Activated CD8-positive, alpha-beta memory T cell treated with anti-CD3 and anti-CD28 coated beads, Interleukin-2, amount 50 U/mL, for 24 hours (primary cell): ENCODE measurements around the gene TRNT1.

Experiments used
- DNase-seq: peaks from one replicate; pipeline ENCODE4 v3.0.0-alpha.2; 2020; ENCODE audit errors: extremely low read depth

The TRNT1 gene

GRCh38 chr3:3126477-3127431 lies at the start of gene TRNT1:
Gene TRNT1 (plus strand): TSS chr3:3126940. CDS start chr3:3129041, 2,101 bp downstream.
- DNase-seq: peak; percentile 87

GRCh38 chr3:3080309-3080708 lies 46.4 kb upstream of the TRNT1 start:
- no peak for DNase-seq

- no peak for DNase-seq
Measured at GRCh38 chr3:3081381-3082233, 45.1 kb upstream of the TRNT1 start.

- DNase-seq: no peak
Measured at GRCh38 chr3:3082234-3082924, 44.4 kb upstream of the TRNT1 start.

GRCh38 chr3:3084890-3085289 lies 41.9 kb upstream of the TRNT1 start:
- no peak for DNase-seq

DNA sequence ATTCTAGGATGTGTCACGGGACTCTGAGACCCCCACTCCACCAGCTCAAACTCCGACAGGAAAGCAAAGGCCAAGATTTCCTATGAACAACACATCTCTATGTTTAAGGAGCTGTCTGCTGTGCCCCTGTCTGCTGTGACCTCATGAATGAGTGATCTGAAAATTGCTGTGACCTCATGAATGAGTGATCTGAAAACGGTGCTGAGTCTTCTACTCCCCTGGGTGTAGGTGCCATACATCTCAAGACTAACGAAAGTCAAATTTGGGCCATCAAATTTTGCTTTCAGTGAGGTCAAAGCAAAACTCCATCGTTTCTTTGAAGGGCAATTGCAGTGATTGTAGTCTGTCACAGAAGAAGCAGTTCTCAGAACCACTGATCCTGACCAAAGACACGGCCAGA lies 41.0 kb upstream of the TRNT1 start:
- no peak for DNase-seq

DNA sequence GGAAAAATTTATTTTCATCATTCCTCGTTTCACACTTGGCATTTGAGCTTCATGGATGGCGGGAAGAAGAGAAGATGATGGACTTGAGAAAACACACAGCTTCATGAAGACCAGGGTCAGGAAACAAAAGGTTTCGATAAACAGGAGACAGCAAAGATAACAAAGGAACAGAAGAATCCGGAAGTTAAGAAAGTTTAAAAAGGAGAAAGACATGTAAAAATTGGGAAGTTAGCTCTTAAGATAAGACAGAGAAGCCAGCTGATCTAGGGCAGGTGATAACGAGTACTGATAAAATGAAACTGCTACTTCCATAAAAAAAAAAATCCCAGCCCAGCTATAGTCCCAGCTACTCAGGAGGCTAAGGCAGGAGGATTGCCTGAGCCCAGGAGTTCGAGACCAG lies 40.5 kb upstream of the TRNT1 start:
- DNase-seq: no peak

GRCh38 chr3:3087279-3087678 lies 39.5 kb upstream of the TRNT1 start:
- no peak for DNase-seq

DNA sequence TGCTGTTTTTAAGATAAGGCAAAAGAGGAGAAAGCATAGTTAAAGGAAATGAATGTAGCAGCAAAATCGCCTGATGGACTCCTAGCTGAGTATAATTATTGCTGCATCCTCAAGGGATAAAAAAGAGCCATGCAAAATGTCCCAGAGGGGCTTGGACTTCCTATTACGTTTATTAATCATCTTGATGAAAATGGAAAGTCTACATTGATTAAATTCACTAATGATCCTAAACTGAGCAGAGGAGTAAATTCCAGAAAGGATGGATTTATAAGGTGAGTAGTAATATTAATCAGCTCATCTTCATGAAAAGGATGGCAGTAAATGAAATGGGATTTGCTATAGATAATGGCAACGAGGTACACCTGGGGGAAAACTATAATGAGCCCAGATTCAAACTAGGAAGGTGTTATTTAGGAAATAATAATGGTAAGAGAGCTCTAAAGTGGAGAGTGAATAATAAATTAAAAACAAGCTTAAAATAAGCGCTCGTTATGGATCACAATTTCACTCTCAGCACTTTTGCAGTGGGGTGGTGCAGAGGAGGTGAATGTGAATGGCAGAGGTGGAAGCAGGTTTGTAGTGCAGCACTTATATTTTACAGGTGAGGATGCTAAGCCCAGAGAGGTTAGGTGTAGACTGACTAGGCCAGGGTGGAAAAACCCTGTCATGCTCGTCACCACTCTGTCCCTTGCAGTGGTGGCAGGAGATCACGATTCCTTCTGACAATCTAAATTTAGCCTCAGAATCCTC lies 38.8 kb upstream of the TRNT1 start:
- DNase-seq: no peak

DNA sequence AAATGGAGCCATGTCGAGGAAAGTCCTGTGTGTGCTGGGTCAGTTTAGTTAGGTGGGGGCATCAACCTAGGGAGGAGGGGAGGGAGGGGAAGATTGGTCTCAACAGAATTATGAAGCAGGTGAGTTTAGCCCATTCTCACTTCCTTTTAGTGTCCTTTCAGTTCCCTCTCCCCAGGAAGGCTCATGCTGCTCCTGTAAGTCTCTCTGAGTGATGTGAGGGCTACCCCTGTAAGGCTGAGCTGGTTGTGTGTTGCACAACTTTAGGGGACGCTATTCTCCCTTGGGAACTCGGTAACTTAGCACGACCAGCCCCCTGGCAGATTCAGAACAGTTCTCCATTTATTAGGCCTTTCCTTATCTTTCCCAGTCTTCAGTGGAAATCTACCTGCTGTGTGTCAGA lies 37.7 kb upstream of the TRNT1 start:
- no peak for DNase-seq

GRCh38 chr3:3097958-3098357 lies 28.8 kb upstream of the TRNT1 start:
- DNase-seq: no peak

- DNase-seq: no peak
Measured at GRCh38 chr3:3101660-3102458, 24.9 kb upstream of the TRNT1 start.

DNA sequence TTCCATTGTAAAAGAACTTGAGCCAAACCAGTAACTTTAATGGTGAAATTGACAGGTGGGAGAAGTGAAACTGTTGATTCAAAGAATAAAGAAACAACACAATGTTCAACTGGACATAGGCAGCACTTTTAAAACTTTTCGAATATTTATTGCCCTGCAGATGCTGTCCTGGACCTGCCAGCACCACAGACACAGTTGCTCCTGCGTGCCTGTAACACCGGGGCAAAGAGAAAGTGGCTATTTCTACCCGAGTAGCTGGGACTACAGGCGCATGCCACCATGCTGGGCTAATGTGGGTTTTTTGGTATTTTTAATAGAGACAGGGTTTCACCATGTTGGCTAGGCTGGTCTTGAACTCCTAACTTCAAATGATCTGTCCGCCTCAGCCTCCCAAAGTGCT lies 24.0 kb upstream of the TRNT1 start:
- DNase-seq: no peak

DNA sequence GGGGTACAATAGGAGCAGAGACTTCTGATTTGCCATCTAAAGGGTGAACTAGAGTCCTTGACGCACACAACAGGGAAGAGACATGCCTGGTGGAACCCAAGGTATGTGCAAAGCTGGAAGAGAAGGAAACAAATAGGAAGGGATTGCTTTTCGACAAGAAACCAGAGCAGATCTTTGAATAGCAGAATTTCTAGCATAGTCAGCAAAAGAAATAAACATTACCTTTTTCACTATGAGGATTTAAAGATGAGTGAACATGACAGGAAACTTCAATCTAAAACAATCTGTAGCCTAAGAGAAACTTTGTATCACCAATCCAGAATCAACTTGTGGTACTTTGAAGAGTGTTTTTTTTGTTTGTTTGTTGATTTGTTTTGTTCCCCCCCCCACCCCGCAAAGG lies 21.5 kb upstream of the TRNT1 start:
- no peak for DNase-seq

DNA sequence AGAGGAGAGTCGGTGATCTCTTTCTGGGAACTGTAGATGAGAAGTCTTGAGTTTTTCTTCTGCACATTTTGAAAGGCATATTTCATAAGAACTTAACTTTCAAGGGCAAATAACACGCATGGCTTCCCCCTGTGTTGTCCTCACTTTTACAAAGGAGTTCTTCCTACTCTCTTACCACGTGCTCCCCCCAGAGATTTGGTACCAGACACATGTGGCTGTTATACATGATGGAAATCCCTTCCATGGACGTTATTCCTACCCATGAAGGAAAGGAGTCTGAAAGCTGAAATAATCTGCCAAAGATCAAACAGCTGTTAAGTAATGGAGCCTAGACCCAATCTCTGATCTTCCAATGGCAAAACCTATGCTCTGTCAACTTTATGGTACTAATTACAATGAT lies 20.9 kb upstream of the TRNT1 start:
- no peak for DNase-seq

DNA sequence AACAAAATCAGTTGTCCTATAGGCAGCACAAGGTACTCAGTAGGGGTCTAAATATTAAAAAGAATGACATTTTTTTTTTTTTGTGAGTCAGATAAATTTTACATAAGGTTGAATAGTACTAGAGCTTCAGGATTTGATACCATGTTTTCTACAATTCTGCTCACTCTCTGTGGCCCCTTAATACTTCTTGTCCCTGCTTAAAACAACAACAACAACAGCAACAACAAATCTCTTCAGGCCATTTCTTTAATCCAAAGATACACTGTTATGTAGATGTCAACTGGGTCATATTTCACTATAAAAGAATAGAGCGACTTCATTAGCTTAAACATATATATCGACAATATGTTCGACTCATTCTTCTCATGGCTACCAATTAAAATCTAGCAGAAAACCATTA lies 19.6 kb upstream of the TRNT1 start:
- no peak for DNase-seq

- DNase-seq: no peak
Measured at GRCh38 chr3:3107858-3108257, 18.9 kb upstream of the TRNT1 start.

DNA sequence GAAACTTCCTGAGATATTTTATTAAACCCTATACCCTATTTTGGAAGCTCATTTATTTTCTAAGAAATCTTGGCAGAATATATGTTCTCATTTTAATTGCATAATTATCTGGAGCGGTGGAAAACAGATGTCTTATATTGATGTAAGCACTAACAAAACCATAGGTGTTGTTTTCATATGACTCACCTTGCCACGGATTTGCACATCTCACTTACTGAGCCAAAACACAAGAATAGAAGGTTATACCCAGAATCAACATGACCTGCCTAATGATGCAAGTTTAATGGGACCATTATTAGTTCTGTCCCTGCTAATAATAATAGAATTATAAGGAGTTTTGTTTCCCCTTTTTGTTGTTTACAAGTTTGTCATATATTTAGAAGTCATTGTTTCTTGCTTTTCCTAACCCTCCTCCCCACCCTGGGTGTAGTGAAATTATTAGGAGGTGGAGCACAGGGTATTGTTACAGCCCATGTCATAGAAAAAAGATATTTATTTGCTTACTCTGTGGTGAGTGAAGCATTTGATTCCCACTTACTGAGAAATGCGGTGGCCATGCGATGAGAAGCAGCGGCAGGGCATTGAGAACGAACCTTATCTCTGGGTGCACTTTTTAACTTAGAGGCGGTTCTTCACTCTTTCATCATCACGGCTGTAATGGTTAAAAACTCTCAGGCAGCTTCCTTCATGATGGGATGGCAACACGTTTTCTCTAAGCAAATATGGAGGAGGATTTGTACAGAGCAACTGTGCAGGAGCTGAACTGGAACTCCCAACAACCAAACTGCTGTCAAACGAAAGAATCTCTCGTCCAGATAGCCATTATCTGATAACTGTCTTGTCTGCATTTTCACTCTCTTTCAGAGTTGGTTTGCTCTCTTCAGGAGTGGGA lies 17.1 kb upstream of the TRNT1 start:
- DNase-seq: no peak

- no peak for DNase-seq
Measured at GRCh38 chr3:3110299-3110630, 16.5 kb upstream of the TRNT1 start, which contains the start of gene IL5RA. Gene IL5RA (minus strand): TSS chr3:3110374. CDS start chr3:3104984, 5,390 bp downstream.
